NCI-H1694 (cell line): ENCODE results near the gene PAX7.

Experiments used
- DNase-seq: peaks from one replicate; lab custom pipeline; 2025; lab: John Stamatoyannopoulos, UW

Gene PAX7

DNA sequence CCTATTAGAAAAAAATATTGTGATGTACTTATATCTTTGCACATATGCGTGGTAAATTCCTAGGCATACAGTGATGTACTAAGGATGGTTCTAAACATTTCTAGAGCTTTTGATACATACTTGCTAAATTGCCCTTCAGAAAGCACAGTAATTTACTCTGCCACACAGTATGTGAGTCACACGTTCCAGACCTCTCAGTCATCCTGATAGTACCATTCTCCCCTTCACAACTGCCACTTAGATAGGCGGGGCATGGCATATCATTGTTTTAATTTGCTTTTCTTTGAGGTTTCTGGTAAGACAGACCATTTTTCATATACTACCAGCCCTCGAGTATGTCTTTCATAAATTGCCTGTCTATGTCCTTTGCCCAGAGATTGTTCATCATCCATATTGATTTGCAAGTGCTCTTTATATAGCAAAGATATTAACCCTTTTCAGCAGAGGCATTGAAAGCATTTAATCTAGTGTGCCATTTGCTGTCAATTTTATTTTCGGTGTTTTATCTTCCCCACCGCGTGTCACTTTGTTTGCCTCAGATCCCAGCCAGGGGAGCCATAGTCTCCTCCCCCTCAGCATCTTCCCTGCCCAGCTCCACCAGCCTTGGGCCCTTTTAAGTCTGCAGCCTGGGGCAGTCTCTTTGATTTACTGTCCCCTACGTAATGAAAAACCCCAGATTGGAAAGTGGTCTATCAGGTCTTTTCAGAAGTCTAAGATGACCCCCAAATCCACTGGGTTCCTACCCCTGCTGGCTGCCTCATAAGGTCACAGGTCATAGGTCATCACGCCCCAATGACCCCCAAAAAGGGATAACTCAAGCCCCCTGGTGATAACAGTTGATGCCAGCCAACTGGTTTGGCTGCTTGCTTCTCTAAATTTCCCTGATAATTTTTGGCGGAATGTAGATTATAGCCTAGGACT lies 11.8 kb upstream of the PAX7 start:
- no peak for DNase-seq

DNA sequence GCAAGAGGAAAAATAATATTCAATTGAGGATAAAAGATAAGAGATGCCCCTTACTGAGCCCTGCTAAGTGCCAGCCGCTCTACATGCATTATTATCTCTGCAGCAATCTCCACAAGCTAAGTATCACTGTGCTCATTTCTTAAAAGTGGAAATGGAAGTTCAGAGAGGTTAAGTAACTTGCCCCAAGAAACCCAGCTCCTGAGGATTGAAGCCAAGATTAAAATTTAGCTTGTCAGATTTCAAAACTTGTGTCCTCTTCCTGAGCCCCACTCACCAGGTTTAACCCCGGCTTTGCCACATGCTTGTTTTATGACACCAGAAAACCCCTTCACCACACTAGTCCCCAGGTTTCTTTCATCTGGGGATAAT lies 11.2 kb upstream of the PAX7 start:
- no peak for DNase-seq

DNA sequence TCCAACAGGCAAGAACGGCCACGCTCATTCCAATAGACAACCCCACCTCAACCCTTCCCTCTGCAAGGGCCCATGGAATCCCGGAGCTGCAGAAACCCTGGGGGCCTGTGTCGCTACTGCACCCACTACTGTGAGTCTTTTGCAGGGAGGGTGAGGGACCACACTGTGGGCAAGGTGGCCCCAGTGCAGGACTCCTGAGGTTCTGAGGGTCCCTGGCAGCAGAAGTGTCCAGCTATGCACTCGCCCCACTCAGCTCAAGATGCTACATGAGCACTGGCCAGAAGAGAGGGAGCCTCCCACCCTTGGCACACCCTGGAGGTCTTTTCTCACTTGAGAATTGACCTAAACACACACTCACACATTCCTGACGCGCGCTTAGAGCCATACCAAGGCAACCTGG lies 2.1 kb upstream of the PAX7 start:
- DNase-seq, result no peak

DNA sequence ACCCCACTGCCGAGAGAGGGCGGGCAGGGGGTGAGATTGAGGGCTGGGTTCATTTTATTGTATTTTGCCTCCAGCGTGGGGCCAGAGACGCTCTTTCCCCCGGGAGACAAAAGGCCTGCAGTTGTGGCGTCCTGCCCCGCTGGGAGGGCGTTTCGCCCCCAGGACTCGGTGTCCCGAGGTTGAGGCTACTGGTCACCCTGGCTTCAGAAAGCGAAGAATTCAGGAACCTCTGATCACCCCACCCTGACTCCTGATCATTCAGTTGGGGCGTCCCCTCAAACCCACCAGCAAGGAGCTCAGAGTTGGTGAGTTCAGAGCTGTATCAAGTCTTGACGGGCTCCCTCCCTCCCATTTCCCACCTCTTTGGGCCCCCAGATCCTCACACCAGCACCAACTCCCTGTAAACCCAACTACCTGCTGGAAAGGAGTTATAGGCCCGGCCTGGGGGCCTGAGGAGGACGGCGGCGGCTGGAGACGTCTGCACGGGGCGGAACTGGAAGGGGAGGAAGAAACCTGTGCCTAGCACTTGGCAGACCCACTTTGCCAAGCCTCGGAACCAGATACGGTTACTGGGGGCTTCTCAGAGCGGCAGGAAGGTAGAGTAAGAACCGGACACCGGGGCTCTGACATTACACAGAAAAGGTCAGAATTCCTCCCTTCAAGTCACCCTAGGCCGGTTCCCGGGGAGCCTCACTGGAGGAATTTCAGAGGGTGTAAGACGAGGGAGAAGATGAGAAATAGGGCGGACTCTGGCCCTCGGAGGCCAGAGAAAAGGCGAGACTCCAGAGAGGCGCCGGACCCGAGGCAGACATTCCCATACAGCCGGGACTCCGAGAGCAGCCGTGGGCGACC lies 761 bp upstream of the PAX7 start:
- no peak for DNase-seq

DNA sequence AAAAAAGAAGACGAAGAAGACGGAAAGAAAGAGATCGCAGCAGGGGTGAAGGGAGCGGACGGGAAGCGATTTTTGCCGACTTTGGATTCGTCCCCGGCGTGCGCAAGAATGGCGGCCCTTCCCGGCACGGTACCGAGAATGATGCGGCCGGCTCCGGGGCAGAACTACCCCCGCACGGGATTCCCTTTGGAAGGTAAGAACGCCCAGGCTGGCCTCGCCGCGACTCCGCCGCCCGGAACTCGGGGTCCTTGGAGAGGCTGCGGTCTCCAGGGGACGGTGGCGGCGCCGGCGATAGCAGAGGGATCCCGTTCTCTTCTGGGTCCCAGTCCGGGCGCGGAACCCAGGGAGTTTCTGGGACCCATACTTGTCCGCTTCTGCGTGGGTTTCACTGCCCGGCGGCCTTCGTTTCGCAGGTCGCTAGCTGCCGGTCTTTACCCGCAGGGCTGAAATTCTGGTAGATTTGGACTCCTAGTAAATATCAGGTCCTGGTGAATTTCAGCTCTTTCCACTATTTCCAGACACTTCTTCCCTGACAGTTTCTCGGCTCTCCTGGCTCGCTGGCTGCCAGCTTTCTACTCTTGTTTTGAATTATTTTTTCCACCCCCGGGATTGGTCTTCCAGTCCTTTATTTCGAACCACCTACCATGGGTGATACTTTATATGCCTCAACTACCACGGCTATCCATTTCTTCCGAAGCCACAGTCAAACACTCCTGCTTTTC lies 1.0 kb downstream of the PAX7 start:
- DNase-seq, result no peak

DNA sequence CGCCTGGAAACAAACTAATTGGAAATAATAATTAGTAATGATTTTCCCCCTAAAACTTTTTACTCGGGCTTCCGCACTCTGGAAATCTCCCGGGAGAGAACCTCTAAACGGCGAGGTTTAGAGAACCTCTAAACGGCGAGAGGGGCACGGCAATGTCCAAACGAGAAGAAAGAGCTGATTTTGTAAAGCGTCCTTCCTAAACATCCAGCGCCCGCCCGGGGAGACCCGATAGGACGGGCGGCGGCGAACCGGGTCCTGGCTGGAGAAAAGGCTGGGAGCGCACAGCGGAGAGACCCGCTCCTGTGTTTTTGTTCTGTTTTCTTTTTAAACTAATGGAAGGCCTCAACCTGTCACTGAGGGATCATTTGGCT lies 1.6 kb downstream of the PAX7 start:
- DNase-seq, result no peak

DNA sequence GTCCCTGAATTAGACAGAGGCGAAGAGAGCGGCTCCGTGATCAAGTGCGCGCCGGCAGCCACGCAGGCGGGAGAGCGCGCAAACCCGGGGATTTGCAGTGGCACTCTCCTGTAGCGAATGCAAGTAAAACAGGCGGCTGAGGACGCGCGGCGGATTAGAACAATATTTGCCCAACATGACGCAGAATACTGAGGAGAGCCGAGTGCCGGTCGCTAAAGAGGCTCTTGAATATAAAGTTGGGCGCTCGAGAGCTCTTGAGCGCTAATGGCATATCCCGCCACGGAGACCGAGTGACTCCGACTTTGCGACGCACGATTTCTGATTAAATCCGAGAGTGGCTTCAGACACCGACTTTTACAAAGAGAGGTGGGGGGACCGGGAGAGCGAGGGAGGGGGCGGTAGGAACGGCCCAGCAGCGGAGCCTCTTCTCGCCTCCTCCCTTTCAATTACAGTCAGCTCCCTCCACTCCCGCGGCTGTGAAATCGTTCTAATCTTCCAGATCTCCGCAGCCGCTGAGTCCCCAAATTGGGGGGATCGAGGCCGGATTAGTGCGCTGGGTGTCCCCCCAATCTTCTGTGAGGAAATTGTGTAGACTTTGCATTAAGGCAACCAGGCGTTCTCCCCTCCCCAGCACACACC lies 2.3 kb downstream of the PAX7 start:
- DNase-seq, result peak; percentile 17

DNA sequence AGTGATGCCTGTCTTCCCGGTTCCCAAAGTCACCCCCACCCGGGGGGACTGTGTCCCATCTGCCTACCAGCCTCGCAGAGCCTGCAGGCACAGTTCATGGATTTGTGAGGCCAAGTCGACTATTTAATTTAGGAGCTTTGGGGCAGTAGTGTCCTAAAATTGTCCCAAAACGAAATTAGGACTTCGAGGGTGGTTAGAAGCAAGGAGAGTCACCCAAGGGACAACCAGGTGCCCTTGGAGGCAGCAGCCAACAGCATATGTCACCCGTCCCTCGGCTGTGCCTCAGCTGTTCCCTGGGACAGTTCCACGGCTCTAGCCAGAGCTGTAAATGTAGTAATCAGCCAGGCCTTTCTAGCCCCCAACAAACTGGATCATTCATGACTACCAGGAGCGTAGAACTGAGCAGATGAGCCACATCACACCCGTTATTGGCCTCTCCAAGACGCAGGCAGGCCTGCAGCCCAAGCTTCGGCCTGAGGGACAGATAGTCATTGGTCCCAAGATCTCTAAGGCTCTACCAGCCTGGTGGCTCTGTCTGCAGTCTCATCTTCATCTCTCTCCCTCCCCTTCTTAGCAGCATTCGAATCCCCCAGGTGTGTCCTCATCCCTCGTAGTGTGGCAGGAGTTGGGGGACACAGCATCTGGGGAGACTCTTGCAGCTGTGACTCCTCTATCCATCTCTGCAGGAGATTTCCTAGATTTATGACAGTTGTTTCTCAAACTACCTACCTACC lies 2.9 kb downstream of the PAX7 start:
- no peak for DNase-seq

DNA sequence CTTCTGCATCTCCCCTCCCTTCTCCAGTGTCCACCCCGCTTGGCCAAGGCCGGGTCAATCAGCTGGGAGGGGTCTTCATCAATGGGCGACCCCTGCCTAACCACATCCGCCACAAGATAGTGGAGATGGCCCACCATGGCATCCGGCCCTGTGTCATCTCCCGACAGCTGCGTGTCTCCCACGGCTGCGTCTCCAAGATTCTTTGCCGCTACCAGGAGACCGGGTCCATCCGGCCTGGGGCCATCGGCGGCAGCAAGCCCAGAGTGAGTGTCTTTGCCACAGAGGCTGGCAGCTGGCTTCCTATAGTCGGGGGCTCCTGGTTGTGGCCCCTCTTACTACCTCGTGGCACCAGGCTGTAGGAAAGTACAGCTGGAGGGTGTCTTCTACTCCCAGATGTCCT lies 3.6 kb downstream of the PAX7 start:
- no peak for DNase-seq

DNA sequence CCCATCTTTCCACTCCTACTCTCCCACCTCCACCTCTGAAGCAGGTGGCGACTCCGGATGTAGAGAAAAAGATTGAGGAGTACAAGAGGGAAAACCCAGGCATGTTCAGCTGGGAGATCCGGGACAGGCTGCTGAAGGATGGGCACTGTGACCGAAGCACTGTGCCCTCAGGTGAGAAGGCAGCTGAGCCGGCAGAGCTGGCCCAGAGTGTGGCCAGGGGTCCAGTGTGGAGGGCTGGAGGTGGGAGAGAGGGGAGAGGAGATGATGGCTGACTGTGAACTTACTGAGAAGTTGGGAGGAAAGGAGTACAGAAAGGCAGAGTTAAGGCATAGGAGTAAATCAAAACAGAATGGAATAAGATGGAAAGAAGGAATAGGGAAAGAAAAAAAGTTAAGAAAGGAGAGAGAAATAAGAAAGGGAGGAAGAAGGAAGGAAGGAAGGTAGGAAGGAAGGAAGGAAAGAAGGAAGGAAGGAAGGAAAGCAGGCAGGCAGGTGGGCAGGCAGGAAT lies 4.5 kb downstream of the PAX7 start:
- no peak for DNase-seq

DNA sequence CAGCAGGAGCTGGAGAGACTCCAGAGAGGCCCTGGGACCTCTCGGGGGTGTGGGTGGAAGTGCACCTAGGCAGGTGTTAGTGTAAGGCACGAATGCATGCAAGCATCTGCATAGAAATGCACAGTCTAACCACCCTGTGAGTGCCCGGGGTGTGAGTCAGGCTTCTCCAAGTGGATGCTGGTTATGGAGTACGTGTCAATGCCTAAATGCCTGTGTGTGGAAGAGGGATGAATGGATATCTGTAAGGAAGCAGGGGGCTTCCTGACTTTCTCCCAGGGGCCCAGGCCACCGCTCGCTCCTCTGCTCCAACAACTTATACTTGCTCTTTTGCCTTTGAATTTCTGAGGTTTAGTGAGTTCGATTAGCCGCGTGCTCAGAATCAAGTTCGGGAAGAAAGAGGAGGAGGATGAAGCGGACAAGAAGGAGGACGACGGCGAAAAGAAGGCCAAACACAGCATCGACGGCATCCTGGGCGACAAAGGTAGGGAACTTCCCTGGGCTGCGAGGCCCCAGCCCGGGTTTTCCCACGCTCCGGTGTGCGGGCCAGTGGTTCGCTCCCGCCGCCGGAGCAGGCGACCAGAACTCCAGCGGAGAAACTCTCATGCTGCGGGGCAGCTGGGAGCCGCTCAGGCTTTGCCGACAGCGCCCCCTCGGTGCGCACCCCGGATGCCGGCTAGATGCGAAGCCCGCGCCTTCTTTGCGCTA lies 5.4 kb downstream of the PAX7 start:
- no peak for DNase-seq

DNA sequence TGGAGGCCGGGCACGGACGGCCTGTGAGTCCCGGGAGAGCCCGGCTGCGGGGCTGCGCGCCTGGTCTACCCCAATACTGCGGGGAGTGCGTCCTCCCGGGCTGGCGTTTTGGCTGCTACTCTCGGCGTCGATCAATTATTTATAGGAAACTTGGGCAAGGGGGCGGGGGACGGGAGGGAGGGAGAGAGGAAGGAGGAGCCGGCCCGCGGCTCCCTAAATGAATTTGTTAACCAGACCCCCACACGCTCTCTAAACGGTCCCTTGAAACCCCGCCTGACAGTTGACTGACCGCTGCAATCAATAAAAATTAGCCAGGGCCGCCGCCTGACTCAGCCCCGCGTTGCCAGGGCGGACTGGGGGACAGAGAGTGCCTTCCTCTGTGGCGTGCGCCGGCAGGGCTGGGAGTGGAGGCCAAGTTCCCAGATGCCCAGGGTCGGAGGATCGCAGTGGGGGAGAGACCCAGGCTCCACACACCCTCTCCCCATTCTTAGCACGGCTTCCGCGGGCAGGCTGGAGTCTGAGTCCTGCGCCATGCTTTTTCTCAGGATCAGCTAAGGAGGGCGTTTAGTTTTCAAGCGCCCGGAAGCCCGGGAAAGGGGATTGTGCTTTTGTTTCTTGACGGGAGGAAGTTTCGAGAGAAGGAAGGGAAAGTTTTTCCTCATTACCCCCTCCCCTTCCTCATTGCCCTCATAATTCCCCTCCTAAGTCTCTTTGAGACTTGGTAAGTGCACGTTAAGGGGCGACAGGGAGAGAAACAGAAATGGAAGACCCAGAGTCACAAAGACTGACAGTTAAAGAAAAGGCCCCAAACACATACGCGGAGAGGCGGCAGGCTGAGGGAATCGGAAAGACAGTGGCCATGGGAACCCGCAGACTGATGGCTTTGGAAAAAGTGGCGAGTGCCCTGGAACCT lies 6.2 kb downstream of the PAX7 start:
- DNase-seq, result no peak

DNA sequence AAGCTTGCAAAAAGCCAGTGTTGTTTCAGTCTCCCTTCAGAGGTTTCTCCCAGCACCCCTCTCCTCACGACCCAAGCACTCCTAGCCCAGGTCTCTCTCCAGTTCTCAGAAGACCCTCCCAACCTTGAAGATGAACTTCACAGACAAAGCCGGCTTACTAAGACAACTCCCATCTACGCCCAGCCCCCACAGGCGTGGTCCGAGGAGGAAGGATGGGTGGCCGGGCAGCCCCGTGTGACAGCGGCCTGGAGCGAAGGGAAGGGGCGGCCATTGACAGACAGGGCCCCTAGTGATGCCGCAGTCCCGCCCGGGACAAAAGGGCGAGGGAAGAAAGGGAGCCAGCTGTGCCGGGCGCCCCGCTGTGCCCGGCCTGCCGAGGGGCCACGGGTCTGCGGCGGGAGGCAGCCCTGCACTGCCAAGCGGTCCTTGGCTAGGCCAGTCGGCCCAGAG lies 6.9 kb downstream of the PAX7 start:
- no peak for DNase-seq

DNA sequence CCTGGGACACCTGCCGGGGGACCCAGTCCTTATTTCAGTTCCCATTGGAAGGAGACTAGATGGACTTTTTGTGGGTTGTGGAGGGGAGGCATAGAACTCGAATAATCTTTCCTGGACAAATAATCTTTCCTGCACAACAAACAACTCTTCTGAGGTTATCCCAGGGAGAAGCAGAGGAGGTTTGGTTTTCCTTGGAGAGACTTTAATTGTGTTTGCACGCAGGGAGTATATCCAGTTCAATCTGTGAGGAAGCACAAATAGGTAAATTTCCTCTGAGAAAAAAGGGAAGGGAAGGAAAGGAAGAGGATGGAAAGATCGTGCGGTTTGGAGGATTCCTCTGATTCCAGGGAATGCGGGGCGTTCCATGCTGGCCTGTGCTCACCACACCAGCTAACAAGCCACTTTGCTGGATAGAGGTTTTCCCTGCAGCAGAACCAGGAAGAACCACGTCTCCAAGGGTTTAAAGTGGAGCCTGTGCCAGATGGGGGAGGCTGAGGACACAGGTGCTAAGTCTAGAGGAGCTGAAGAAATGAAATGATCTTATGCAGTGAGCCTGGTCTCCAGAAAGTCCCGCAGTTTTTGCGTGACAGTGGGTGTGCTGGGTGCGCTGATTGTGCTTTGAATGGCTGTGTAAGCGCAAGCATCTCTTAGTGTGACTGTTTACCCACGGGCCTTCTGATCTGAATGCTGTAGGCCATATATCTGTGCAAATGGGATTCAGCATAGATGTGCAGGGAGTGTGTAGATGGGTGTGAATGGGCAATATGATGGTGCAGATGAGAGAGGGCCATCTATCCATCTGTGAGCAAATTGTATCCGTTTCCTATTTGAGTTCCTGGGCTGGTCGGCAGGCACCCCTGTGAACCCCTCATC lies 7.6 kb downstream of the PAX7 start:
- no peak for DNase-seq

DNA sequence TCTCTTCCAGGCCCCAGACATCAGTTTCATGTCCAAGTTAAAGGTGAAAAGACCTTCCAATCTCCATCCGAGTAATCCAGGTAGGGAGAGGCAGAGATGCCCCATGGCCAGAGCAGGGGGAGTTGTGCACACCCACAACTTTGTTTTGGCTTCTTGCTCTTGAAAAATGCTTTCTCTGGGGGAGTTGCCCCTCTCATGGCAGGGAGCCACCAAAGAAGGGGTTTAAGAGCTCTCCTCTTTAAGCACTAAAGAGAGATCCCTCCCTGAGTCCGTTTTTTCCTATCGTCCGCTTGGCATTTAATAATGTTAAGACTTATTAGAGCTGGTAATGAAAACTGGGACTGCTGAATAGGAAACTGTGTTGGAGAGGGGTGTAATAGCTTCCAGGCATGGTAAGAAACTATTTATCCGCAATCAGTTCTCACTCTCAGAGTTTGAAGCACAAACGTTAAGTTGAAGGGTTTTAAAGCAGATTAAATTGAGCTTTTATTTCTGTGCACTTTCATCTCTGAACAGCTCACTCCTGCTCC lies 8.3 kb downstream of the PAX7 start:
- DNase-seq, result no peak

DNA sequence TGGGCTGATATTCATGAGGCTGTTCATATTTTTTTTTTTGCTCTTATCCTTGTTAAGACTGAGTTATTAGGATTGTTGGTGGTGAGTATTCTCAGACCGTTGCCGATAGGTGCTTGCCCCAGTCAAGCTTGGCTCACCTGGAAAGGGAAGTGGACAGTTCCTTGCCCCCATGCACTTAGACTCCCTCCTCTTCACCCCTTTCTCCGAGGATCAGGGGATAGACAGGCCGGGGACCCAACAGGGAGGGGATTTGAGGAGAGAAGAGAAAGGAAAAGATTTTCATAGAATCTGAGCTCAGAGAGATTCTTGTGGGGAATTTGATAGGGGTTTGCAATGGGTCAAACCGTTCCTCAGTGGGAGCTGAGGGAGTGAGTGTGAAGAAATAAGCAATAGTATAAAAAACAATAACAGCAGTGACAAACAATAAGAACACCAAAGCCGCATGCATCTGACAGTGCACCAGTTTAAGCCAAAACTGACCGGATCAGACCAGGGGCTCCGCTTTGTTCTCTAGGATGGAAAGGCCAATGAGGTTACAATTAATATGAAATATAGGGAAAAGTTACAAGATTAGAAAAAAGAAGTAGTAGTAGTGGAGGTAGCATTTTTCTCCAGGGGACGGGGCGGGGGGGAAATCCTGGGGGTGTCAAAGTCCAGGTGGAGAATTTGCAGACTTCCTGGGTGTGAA lies 8.9 kb downstream of the PAX7 start:
- no peak for DNase-seq

DNA sequence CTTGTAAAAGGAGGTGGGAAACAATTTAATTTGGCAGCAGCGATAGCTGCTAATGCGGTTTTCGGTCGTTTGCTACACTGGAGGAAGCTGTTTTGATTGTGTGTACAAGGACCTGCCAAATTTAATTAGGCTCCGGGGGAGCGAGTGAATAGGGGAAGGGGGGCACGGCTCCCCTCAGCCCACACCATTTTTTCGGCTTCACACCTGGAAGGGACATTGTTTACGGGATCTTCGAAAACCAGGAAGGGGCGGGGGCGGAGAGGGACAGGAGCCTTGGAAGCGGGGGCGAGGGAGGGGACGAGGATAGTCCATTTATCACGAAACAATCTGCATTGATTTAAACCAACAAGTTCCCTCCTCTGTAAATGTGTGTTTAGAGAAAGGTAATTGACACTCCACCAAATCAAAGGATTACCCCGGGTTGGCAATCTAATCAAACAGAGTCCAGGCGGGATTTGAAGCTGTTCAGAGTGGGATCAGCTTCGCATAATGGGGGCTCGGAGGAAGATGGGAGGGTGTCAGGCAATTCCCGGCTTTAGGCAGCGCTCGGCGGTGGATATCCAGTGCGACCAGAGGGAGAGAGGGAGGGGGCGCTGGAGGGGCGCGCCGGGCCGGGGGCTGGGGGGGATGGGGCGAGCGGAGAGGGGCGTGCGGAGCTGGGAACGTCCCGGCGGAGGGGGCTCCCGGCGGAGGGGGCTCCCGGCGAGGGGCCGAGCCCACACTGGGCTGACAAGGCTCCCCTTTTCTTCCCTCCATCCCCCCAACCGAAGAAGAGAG lies 9.8 kb downstream of the PAX7 start:
- DNase-seq, result no peak
